T-helper 1 cell (primary cell): Measurements from ENCODE around the gene FKBP6.
"Not testable (repeated sequence)": the region's sequence is repeated elsewhere in the genome, so short reads cannot be mapped to it uniquely, and the experiment has no call there.

Experiments used
- DNase-seq, 5 donors: peaks; one replicate each; pipeline ENCODE4 v3.0.0-alpha.2; 2012 to 2020

FKBP6 gene

DNA sequence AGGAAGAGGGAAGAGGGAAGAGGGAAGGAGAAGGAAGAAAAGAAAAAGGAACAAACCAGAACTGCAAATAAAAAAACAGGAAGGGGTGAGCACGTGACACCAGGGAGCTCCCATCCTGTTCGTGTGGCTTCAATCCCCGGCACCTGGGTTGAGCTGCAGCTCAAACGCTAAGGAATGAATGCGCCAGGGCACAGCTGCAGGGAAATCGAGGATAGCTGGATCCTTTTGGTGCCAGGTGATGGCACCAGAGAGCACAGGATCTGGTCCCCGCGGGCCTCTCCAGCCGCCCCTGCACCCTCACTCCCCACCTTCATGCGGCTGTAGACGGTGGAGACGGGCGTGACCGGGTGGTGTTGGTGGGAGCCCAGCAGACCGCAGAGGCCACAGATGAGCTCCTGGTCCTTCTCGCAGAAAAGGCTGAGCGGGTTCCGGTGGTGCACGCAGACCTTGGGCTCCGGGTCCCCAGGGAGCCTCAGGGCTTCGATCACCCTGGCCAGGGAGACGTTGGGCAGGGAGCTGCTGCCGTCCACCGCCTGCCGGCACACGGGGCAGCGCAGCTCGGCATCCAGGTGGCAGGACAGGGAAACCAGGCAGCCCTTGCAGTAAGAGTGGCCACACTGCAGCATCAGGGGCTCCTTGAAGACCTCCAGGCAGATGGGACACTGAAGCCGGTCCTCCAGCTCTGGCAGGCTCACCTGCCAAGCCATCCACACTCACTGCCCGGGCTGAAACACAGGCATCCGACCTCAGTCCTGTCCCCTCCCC is 3.7 kb upstream of the FKBP6 start:
- DNase-seq: peak in 3 of 5 donors; percentile 32 to 51 (median 32)

- not testable (repeated sequence) for DNase-seq
Observed at GRCh38 chr7:73325424-73325823, 2.5 kb upstream of the FKBP6 start.

DNA sequence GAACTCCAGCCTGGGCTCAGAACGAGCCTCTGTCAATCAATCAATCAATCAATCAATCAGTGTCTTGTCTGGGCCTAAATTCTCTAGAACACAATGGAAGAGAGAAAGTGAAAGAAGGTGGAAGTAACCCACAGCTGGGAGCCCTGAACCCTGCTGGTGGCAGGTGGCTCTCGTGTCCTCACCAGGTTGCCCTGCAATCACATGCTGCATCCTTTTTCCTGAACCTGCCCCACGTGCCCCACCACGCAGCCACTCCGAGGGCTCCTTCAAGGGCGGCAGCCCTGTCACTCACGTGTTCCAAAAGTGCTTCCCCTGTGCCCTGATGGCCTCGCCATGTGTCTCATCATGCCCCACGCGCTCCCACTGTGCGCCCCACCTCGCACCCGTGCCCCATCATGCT is 512 bp upstream of the FKBP6 start:
- not testable (repeated sequence) for DNase-seq

GRCh38 chr7:73328696-73329095 is 735 bp downstream of the FKBP6 start:
- no peak for DNase-seq

DNA sequence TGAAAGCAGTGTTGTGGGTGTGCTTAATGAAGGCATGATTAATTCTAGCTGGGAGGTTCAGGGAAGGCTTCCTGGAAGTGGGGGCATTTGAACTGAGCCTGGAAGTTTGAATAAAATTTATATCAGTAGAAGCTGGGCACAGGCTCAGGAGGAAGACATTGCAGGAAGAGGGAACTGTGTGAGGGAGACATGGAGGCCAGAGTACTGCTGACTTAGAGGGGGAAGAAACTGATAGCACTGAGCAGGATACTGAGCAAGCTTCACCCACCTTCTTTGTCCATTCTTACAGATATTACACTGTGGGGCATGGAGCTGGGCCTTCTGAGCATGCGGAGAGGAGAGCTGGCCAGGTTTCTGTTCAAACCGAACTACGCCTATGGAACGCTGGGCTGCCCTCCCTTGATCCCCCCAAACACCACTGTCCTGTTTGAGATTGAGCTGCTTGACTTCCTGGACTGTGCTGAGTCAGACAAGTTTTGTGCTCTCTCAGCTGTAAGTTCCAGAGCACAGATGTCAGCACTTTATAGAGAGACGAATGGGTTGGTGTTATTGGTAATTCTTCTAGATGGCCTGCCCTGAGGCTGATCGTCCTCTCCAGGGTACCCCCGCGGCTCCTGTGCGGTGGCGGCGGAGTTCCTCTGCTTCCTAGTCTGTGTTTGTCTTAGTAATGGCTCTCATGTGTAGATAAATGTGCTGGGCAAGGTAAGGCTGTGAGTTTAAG is 2.1 kb downstream of the FKBP6 start:
- DNase-seq: no peak

- DNase-seq: no peak
Observed at GRCh38 chr7:73330772-73331171, 2.8 kb downstream of the FKBP6 start.

GRCh38 chr7:73332447-73332846 is 4.5 kb downstream of the FKBP6 start:
- no peak for DNase-seq

- no peak for DNase-seq
Observed at GRCh38 chr7:73338321-73338720, 10.4 kb downstream of the FKBP6 start.

DNA sequence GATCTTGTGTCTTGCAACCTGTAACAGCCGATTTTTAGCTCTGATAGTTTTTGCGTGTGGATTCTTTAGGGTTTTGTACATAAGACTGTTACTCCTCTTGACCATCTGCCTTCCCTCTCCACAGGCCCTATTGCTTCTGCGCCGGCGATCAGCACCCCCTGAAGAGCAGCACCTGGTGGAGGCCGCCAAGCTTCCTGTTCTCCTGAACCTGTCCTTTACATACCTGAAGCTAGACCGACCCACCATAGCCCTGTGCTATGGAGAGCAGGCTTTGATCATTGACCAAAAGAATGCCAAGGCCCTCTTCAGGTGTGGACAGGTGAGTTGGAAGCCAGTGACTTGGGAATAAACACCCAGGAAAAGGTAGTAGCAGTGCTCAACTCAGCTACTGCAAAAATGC is 12.6 kb downstream of the FKBP6 start:
- DNase-seq: no peak

DNA sequence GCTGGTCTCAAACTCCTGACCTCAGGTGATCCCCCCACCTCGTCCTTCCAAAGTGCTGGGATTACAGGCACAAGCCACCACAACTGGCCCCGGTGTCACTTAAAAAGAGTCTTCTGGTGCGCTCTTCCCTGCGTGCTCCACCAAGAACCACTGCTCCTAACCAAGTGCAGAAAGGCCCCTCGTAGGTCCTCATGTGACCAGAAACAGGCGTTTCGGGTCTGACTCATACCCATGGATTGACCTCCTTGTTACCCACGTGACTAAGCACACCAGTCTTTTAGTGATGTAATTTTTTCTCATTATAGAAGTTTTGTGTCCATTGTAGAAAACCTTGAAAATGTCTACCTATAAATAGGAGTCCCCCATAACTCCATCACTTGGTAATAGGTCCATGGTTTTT is 13.9 kb downstream of the FKBP6 start:
- DNase-seq: no peak

GRCh38 chr7:73342645-73343044 is 14.7 kb downstream of the FKBP6 start:
- DNase-seq: no peak

DNA sequence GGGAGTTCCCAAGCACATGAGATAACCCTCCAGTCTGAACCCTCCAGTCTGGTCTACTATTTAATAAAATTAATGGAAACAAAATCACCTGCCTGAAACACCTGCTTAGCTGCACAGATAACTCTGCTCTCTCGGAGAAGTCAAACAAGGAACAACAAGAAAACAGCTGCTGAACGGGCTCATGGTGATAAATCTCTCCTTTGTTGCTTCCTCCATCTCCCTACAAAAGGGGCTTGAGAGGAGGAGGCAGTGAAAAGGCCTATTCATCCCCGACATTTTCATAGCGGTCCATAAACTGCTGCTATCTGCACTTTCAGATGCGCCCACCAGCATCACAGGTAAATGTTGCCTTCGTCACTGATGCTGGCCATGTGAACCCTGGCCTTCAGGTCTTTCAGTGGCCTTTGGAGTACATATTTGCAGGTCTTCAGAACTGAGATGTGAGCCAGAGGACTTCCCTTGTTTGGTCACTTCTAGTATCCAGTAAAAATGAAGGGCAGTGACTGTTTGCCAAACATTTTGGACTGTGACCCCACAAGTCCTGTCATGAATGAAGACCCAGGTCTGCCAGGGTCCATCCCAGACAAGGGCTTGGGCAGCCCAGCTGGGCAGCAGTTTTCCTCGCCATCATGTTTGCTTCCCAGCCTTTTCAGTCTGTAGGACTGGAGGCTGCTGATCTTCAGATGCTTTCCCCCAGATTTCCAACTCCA is 15.9 kb downstream of the FKBP6 start:
- no peak for DNase-seq

DNA sequence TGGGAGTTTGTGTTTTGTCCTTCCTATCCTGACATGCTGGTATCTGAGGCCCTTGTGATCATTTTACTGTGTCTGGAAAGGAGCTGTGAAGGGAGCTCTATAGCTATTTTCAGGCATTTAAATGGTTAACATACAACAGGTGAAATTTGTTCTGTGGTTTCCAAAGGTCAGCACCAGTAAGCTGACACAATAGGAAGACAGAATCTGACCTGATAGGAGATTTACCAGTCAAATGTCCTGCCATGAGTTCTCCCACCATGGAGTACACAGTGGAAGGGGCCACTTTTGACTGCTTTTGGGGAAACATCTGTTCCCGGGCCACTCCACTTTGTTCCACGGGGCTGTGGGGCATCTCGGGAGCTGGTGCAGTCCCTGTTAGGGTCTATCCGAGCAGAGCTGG is 17.6 kb downstream of the FKBP6 start:
- DNase-seq: no peak

DNA sequence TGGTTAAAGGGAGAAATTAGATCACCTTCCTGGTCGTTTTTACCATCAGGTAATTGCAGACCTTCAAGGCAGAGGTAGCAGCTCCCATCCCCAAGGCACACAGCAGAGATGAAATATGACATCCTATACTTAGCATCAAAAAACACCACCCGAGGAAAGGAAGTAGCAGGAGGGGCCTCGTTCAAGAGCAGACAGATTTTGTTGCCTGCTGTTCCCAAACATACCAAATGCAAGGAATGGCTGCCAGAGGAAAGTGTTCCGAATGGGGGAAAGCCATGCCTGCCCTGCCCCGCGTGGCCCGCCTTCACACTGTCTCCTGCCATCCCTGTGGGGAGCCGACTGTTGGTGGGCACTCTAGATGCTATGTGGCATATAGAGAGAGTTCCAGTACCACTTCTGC is 18.0 kb downstream of the FKBP6 start:
- DNase-seq: no peak

- no peak for DNase-seq
Observed at GRCh38 chr7:73349763-73350162, 21.8 kb downstream of the FKBP6 start.

DNA sequence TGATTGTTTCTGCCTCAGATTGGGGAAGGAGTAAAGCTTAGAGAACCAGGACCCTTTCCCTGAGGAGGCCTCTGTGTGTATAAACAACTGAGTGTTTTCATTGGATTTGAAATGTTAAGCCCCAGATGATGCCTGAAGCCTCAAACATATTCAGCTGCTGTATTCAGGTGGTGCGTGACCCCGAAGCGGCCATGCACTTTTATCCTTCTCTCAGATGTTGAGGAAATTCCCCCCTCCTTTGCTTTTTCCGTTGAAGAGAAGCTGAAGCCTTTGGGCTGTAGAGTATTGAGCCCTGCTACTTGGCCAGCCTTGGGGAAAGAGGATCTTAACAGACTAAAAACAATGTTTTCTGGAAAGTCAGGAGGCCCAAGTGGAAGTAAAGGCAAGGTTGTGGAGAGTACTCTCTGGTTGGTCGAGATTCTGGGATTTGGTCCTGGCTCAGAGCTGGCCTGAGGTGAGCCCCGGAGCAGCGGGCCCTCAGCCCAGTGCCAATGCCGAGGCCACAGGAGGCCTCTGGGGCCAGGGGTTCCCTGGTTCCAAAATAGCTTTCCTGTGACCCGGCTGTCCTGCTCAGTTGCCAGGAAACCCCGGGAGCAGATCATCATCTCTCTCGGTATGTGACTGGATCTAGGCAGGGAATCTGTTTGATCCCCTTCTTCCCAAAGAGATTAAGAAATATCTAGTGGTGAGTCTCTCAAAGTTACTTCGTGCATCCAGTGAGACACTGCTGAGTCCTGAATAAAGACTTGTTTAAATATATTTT is 22.5 kb downstream of the FKBP6 start:
- no peak for DNase-seq

DNA sequence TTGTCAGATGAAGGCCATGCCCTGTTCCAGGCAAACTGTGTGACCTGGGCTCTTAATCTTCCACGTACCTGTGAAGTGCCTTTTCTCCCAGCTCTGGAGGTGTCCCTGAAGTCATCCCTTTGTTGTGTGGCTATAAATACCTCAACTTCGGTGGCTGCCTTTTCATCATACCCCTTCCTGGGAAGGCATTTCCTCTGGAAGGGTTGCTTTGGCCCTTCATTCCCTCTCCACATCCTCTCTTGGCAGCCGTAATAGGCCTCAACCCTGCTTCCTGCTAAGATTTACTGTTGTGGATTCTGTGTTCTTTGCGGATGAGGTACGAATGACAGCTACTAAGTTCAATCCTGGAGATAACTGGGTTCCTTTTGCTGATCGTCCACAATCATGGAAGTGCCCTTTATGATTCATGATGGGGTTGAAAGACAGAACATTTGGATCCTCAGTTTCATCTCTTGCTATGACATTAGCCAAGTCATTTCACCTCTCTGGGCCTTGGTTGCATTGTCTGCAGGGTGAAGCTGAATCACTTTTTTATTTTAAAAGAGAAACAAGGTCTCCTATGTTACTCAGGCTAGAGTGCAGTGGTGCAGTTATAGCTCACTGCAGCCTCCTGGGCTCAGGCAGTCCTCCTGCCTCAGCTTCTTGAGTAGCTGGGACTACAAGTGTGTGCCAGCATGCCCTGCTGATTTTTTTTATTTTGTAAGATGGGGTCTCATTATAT is 23.6 kb downstream of the FKBP6 start:
- DNase-seq: no peak

- DNase-seq: no peak
Observed at GRCh38 chr7:73352784-73353183, 24.8 kb downstream of the FKBP6 start.

GRCh38 chr7:73353243-73353642 is 25.3 kb downstream of the FKBP6 start:
- no peak for DNase-seq

- DNase-seq: no peak
Observed at GRCh38 chr7:73354196-73354595, 26.2 kb downstream of the FKBP6 start.

DNA sequence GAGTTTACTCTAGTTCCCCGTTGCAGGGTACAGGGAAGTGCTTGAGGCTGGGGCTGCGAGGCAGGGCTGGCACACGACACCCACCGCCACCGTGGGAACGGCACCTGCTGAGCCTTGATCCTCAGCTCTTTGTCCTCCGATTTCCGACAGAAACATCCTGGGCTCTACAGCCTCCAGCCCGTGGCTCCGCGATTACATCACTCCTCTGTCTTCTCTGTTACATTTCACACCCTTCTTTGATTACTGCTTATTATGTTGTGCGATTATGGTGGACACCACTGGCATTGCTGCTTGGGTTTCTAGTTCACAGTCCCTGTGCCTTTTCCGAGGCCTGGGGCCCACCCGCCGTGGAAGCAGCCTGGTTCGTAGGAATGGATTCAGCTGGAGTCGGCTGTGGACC is 26.9 kb downstream of the FKBP6 start:
- DNase-seq: no peak

GRCh38 chr7:73356159-73356558 is 28.2 kb downstream of the FKBP6 start:
- no peak for DNase-seq
